NCI-H1930 (cell line): ENCODE data around the gene HDAC2.
"Not testable (repeated sequence)": the region's sequence is repeated elsewhere in the genome, so short reads cannot be mapped to it uniquely, and the experiment has no call there.

Experiments
- DNase-seq, 2 experiments: peaks; one replicate each; lab custom pipeline; 2025; lab: John Stamatoyannopoulos, UW

HDAC2 gene

DNA sequence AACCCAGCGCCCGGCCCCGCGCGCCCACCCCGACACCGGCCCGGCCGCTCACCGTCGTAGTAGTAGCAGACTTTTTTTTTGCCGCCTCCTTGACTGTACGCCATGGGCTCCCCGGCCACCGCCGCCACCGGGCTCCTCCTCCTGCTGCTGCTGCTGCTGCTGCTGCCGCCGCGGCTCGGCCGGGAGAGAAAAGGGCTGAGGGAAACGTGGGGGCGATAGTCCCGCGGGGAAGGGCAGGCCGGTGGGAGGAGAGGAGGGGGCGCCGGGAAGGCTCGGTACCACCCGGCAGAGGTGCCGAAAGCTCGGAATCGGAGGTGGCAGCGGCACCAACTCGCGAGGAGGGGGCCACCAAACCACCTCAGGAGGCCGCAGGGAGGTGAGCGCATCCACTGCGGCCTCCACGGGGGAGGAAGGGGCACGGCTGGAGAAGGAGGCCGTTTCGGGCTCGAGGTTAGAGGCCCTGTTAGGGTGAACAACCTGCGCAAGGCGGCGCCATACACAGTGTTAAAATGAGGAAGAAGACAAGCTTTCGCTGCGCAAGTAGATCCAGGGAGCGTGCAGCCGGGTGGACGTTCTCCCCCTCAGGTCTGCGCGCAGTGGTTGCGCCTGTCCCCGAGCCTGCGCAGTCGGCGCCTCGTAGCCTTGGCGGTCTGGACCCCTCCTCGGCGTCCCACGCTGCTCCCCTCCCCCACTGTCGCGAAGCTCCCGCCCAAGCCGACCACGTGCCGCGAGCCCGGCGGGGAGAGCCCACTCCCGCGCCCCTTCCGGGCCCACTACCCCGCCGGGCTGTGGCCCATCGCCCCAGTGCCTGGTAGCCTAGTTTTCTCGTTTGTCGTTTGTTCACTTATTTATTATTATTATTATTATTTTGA lies at the start of gene HDAC2:
Gene HDAC2 (minus strand): TSS at position 344 of the 872 bp plus-strand sequence. CDS start 240 bp downstream, at position 104.
- peak; percentile 70 to 85 for DNase-seq

DNA sequence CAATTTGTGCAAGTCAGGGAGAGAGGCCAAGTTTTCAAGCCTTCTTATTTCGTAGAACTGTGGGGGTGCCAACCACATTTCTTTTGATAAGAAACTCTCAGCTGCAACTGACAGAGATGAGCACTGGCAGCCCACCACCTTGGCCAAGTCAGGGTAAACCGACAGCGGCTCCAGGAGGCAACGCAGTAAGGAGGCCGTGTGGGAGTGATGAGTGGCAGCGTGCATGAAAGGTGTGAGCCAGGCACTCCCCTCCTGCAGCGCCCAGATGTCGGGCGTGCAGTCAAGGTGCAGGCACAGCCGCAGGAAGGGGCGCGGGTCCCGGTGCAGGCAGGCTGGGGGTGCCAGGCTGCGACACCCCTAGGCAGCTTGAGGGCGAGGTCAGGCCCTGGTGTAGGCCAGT lies 49.2 kb upstream of the HDAC2 start:
- no peak for DNase-seq

DNA sequence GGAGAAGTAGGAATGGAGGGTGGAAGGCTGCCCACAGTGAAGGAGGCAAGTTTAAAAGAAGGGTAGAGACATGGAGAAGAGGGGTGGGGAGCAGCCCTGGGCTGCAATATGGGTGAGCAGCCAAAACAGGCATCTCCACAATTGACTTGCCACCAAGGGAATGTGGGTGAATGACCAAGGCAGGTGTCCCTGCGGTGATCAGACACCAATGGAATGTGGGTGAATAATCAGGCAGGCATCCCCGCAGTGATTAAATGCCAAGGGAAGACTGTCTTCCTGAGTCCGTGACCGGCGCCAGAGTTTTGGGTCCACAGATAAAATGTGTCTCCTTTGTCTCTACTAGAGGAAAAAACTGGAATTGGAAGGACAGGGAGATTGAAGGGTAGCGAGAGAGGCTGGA lies 46.2 kb upstream of the HDAC2 start:
- DNase-seq = not testable (repeated sequence)

DNA sequence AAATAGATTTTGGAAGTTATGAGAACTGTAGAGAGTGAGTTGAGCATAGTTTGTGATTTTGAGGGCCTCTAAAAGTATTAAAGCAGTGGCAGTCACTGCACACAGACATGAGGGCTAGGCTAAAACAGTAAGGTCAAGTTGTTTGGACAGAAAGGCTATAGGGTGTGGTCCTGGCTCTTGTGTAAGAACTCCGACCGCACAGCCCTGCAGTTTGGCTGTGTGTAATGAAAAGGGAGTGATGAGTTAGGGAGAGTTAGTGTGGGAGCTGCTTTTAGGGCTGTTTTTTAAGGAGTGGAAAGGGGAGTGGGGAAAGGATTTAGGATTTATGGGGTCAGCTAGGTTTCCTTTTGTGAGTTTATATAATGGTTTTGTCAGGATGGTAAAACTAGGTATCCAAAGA lies 43.2 kb upstream of the HDAC2 start:
- not testable (repeated sequence) for DNase-seq

DNA sequence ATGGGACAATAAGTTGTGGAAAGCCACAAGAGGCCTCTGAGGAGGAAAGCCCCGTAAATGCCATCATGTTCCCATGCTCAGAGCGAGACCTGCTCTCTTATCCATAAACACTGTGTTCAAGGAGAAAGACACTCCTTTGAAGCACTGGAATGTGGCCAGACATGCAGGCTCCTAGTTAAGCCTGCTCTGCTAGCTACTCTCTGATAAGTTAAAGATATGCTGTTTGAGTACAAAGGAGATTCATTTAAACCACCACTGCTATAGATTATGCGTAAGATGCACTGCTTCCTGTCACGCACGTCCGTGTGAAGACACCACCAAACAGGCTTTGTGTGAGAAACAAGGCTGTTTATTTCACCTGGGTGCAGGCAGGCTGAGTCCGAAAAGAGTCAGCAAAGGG lies 40.5 kb upstream of the HDAC2 start:
- not testable (repeated sequence) for DNase-seq

DNA sequence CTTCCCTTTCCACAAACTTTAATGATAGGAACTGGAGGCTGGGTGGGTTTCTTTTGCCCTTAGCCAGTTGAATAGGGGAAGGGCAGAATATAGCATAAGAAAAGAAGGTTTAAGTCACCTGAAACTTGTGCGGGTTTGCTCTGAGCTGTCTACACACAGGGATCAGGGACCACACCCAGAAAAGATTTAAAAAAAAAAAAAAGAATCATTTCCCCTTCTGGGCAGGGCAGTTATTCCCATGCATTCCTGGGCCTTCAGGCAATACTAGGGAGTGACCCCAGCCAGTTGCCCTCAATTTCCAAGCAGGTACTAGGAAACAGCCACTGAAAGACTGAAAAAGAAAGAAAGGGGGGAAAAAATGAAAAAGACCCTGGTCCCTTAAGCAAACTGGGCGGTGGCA lies 39.6 kb upstream of the HDAC2 start:
- DNase-seq = no peak

DNA sequence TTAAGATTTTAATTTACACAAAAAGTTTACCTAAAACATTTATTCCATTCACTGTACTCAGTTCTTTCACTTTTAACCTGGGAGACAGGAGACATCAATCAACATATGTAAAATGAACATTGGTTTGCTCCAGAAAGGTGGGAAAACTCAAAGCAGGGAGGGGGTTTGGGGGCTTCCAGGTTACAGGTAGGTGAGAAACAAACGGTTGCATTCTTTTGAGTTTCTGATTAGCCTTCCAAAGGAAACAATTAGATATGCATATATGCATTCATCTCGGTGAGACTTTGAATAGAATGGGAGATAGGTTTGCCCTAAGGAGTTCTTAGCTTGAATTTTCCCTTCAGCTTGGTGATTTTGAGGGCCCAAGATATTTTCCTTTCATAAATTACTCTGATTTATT lies 38.2 kb upstream of the HDAC2 start:
- no peak for DNase-seq

DNA sequence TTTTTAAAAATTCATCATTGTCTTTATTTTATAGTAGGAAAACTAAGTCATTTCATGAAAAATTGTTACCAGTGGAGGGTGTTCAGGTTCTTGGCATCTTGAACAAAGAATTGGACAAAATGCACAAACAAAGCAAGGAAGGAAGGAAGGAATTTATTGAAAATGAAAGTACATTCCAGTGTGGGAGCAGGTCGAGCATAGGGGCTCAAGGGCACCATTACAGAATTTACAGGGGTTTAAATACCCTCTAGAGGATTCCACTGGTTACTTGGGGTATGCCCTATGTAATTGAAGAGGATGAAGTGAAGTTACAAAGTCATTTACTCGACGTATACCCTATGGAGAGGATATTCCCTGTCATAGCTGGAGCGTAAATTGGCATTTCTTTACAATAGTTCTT lies 37.4 kb upstream of the HDAC2 start:
- no peak for DNase-seq

DNA sequence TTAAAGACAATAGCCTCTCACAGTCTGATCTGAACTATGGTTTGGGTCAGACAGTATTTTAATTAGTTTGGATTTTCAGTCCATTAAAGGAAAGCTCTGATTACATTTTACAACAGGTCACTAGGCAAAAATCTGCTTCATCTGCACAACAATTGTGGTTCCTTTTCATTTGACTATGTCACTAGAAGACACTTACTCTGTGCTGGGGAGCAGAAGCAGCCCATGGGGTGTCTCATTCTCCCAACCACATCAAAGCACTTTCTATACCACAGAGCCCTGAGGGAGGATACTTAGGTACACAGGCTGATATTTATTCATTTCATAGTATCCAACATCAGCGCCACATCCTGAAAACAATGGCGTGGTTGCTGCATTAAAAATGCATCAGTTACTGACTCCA lies 36.6 kb upstream of the HDAC2 start:
- no peak for DNase-seq

DNA sequence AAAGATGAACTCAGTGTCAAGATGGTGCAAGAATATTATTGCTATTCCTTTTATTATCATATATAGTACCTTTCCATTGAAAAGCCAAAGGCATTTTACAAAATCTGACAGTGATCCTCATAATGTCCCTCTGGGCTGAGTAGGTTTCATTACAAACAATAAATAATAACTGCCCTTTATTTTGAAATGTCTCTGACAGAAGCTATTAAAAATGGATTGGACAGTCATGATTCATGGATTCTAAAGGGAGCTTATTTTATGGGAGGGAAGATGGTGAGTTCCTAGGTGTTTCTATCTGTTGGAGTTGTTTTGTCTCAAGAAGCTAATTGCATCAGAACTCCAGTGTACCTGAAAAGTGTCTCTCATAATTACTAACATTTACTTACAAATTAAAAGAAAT lies 30.4 kb upstream of the HDAC2 start:
- DNase-seq = no peak

DNA sequence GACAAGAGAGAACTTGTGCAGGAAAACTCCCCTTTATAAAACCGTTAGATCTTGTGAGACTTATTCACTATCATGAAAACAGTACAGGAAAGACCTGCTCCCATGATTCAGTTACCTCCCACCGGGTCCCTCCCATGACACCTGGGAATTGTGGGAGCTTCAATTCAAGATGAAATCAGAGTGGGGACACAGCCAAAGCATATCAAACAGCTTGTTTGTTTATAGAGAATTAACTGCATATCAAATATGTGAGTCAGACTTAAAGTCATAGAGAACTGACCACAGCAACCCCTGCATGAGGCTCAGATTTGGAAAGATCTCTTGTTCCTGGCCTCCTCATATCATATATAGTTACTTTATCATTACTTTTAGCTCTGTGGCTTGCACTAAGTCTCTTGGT lies 29.1 kb upstream of the HDAC2 start:
- no peak for DNase-seq

DNA sequence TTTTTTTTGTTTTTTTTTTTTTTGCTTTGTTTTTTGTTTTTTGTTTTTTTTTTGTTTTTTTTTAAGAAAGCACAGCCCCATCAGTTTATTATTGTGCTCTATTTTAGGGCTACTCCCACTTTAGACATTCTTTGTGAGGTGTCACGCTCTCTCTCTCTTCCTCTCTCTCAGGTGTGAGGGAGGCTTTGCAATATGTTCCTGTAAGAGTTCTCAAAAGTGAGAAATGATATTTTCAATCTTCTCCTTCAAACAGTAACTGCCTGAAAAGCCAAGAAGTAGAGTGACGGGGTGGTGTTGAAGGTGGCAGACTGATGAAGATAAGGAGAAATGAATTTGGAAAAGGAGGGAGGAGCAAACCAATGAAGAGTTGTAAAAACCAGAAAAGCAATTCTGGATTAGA lies 28.3 kb upstream of the HDAC2 start:
- no peak for DNase-seq

DNA sequence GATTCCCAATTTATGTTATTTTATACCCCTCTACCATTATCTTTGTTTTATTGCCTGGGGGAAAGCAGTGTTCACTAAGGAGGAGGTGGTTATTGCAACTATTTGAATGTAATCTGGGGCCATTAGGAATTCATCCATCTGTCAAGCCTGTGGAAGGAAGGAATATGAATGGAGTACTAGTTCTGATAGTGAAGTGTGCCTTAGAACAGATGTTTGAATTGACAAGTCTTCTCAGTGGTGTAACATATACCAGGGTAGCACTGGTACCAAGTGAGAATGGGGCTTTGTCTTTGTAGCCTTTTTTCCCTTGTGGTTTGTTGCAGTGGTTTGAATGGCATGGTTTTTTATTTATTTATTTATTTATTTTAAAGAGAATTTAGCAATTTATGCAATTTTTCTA lies 27.9 kb upstream of the HDAC2 start:
- DNase-seq = no peak

DNA sequence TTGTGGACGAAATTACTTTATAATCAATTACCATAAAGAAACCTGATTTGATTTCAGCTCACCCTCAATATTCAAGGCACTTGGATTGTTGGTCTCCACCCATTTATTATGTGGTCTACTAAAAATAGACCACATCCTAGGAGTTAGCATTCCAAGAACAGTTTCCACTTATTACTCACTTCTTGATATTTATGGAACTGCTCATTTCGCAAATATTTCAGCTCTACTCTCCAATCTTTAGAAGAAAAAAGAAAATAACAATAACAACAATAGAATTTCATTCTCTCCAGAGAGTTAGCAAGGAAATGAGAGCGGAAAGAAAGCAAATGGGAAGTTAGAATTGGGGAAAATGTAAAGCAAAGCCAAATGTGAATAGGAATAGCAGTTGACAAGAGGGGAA lies 26.2 kb upstream of the HDAC2 start:
- DNase-seq = no peak

DNA sequence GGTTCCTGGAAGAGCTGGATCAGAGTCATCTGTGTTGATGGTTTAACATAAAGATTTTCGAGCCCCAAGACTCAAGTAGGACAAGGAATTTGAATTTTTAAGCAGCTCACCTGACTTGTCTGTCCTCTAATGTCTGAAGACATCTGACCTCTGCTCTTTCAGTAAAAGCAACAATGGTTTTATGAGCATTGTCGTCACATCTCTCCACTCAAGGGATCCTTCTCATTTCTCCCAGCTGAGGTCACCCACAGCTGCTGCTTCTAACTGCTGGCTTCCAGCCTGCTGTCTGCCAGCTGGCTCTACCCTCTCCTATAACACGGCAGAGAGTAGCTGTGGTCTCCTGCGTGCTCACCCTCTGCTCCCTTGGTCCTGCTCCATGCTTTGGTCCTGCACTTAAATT lies 24.7 kb upstream of the HDAC2 start:
- DNase-seq = peak in 1 of 2 experiments; percentile 5

DNA sequence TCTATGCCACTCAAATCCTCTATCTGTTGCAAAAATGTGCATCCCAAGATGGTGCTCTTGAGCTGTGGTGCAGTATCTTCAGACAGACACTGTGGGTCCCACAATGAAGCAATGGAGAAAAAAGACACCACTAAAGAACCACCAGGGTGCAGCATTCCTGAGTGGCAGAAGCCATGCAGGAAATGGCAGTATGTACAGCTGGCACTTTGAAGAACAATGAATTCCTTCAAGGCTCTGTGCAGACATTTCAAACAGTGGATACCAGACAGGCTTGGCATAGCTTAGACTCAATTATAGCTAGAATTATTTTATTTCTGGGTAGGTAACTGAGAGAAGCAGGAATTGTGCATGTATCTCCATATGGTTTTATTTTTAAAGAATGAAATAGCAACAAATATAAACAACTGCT lies 24.0 kb upstream of the HDAC2 start:
- DNase-seq = peak; percentile 40 to 59

DNA sequence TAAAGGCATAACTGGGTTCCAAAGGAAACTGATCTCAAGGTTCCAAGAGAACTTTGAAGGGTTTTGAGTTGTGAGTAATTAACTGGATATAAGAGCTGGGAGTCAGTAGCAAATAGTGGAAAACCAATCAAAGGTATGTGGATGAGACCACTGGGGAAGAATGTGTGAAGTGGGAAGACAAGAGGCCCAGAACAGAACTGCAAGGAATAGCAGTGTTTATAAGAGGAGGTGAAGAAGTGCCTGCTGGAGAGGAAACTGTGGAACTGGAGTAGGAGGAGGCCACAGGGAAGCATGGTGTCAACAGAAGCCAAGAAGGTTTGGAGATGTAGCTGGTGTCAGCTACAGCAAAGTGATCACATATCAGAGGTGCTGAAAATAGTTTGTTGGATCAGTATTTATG lies 18.7 kb upstream of the HDAC2 start:
- no peak for DNase-seq

DNA sequence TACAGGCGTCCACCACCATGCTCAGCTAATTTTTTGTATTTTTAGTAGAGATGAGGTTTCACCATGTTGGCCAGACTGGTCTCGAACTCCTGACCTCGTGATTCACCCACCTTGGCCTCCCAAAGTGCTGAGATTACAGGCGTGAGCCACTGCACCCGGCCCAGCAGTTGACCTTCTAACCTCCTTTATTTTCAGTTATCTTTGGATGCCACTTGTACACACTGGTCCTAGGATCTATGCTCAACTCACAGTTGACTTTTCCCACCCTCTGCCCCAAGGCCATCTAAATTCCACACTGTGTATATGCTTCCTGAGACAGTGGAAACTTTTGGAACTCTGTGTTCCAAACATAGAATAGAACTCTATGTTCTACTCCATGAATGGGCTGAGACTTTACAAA lies 11.7 kb upstream of the HDAC2 start:
- not testable (repeated sequence) for DNase-seq

DNA sequence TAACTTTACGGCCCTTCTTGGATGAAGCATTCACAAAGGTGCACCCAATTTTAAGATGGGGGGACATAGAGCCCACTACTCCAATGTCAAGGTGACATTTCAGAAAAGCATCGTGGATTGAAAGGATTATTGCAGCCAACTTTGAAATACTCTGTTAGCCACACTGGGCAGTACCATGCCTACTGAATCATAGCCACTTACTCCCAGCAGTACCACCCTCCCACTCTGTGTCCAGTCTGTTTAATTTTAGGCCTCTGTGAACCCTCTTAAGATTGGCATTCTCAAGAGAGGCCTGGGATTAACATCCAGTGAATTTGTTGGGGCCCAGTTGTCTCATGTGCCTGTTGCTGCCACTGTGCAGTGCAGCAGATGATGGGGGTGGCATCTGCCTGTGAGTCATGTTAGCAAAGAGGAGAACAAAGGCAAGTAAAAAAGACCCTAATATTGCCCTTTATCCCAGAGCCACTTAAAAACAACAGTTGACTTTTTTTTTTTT lies 11.2 kb upstream of the HDAC2 start:
- no peak for DNase-seq

DNA sequence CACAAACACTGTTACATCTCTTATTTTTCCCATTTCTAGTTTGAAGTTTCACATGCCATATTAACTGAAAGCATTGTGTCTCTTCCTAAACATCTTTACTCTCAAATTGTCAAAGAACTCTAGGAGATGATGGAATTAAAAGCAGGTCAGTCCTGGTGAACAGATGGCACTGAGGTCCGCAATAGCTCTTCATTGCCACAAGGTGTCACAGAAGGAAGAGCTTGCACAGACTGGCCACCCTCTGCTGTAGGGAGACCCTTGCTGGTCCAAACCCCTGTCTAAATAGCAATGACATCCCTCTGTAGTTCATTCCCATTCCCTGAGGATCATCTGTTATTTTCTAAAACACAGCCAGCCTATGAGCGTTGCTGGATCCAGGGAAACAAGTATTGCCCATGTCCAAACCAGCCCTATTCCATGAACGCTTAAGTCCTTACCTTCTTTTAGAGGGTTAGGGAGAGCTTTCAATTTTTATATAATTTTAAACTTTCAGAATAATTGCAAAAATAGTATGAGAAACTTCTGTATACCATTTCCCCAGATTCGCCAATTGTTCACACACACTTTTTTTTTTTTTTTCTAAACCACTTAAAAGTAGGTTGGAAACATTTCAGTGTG lies 10.1 kb upstream of the HDAC2 start:
- DNase-seq = no peak

DNA sequence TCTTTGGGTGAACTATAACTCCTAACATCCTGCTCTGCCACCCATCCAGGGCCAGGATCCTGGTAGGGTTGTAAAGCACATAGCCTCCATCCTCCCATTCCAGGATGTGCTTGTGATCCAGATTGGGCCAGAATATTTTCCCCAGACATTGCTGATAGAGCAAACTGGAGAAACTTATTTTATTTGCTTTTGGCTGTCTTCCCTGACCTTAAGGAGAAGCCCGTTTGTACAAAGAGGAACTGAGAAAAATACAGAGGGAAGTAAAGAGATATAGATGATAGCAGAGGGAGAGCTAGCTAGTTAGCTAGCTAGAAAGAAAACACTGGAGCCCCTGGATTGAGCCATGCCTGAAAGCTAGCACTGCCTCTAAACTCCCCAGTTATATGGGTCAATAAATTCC lies 9.0 kb upstream of the HDAC2 start:
- no peak for DNase-seq

DNA sequence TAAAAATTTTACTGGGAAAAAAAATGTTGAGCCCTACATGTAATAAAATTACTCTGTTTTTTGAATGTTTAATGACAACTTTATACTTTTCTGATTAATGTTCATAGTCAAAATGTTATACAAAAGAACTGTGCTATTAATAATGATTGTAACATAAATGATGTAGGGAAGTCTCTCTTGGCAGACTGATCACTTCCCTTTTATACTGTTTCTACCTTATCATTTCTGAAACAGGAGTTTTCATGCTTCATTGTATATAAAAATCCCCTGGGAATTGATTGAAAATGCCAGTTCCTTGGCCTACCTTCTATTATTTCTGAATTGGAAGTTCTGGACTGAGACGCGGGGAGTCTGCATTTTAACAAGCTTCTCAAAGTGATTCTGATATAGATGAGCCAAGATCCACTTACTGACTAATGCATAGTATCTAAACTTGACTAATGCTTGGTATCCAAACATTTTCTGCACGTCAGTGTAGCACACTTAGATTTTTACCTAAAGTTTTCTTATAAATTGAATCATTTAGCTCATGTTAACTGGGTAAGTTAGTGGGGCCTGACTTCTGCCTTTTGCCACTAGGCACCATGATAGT lies 7.2 kb upstream of the HDAC2 start:
- DNase-seq = no peak

DNA sequence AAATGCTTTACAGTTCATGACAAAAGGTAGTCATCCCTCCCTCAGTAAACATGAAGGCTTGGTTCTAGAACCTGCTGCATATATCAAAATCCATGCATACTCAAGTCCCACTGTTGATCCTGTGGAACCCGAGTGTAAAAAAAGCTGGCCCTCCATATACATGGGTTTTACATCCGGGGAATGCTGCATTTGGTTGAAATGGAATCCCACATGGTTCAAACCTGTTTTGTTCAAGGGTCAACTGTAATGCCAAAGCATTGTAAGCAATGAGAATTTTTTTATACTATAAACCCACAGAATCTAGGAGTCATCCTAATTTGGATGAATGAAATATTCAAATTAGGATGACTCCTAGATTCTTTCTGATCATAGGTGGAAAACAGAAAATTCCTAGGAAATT lies 5.9 kb upstream of the HDAC2 start:
- DNase-seq = no peak
